NCI-H524 (cell line): ENCODE data around the gene MAP3K7CL.

Source experiments
- DNase-seq, 2 experiments: peaks; one replicate each; lab custom pipeline; 2025; lab: John Stamatoyannopoulos, UW

Gene MAP3K7CL, protein sequence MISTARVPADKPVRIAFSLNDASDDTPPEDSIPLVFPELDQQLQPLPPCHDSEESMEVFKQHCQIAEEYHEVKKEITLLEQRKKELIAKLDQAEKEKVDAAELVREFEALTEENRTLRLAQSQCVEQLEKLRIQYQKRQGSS

DNA sequence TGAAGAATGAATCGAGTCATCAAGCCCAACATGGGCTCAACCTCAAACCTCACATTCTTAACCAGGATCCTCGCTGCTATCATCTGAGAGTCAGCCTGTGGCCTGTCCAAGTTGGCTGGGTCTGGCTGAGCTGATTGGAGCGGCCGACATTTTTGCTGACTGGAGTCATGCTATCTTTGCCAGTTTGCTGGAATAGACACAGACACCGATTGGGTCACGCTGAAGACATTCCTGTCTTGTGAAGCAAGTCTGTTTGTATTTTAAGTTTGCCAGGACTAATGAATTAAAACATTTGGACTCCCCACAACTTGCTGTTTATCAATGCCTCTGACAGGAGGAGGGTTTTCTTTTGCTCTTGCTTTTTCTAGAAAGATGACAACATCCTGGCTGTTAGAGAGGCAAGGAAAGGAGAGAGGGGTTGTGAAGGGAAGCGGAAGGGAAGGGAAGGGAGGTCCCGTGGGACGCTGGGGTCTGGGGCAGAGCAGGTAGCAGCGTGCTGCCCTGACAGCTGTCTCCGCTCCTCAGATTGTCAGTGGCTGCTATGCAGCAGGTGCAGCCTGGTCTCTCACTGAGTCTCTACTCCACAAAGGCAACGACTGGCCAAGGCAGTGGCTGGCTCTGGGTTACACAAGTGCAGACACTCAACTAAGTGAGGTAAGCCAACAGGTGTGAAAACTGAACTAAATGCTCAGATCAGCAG, at the start of gene MAP3K7CL:
TSS of gene MAP3K7CL (plus strand) at position 375 of the 700 bp plus-strand sequence. CDS start 2,701 bp downstream, outside the sequence.
- DNase-seq, result no peak

DNA sequence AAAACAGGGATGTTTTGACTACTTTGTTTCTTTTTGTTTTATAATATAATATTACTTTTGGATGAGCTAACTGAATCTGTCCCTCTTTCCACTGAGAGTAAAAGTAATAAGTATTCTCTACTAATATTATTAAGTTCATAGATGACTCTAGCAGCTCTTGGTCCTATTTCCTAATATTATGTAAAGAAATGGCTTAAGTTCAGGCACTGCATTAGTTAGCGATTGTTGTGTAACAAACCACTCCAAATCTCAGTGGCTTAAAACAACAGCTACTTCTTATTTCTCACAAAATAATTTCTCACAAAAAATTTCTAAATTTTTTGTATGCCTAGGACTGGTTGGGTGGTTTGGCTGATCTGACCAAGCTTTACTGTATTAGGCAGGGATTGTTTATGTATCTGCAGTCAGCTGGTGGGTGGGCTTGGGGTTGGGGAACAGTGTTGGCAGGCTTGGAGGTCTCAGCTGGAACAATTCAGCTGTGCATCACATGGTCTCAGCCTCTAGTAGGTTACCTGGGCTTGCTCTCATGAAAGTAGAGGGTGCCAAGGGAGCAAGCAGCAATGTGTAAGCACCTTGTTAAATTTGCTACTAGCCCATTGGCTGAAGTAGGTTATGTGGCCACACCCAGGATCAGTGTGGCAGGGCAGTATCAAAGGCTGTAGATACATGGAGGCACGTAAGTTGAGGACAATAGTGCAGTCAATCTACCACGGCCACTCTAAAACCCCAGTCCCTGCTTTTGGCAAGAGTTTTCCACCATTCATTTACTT, 48.2 kb upstream of the MAP3K7CL start:
- no peak for DNase-seq

DNA sequence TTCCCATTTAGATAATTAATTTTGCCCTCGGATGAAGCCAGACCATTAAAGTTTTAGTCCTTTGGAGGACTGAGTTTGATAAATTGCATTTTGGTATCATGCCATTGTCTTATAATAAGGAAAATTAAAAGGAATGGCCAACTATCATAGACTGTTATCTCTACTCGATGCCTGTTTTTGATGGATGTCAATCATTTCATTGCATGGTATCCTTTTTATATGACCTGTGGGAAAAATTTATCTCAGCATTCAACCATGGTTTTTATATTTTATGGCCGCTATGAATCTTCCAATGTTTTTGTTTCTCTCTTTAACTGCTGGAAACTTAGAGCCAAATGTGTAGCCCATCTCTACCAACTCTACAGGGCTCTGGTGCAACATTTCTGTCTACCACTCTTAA, 47.1 kb upstream of the MAP3K7CL start:
- no peak for DNase-seq

DNA sequence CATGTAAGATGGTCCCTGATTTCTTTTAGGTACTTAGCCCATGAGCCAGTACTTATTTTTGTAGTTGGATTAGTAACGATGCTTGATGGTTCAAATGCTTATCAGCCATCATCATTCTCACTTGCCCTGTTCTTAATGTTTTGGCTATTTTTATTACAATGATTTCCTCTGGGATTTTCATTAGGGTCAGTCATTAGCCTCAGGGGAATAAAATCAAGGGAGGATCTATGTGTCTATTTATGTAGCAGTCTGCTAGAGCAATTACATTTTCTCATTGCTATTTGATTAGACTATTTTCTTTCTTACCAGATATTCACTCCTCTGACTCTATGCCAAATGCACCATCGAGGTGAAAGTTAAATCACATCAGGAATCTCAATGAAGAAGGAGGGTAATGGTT, 46.1 kb upstream of the MAP3K7CL start:
- no peak for DNase-seq

DNA sequence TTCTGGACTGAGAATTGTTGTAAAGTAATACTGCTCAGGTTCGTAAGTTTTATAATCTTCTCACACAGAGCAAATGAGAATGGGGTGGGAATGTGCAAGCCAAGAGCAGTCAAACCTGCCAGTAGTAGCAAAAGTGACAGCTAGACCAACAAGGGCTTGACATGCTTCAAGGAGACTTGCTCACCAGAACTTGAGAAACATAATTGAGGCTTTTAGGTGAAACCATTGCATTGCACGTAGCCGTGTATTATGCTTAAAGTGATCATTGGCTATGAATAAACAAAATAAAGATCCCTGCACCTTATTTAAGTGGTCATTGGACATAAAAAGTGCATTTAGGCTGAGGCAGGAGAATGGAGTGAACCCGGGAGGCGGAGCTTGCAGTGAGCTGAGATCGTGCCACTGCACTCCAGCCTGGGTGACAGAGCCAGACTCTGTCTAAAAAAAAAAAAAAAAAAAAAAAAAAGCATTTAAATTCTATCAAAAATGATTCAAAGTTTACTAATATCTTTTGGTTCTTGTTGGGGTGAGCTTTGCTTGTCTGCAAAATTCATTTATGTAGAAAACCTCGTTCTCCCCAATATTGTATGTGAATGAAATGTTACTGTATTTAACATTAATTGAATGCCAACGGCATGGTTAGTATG, 45.2 kb upstream of the MAP3K7CL start:
- no peak for DNase-seq

DNA sequence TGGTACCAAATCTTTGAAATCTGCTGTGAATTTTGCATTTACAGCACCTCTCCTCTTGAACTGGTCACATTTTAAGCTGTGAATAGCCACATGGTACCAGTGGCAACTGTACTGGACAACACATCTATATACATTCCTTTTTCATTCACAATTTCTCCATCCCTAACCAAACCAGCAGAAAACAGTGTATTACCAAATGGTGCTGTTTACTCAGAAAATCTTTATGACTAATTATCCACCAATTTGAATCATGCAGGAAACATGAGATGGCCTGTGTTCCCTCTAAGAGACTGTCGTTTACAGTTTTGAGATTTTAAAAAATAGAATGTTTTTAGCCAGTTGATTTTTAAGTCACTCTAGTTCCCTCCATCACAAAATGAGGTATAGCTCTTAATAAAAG, 39.4 kb upstream of the MAP3K7CL start:
- no peak for DNase-seq

DNA sequence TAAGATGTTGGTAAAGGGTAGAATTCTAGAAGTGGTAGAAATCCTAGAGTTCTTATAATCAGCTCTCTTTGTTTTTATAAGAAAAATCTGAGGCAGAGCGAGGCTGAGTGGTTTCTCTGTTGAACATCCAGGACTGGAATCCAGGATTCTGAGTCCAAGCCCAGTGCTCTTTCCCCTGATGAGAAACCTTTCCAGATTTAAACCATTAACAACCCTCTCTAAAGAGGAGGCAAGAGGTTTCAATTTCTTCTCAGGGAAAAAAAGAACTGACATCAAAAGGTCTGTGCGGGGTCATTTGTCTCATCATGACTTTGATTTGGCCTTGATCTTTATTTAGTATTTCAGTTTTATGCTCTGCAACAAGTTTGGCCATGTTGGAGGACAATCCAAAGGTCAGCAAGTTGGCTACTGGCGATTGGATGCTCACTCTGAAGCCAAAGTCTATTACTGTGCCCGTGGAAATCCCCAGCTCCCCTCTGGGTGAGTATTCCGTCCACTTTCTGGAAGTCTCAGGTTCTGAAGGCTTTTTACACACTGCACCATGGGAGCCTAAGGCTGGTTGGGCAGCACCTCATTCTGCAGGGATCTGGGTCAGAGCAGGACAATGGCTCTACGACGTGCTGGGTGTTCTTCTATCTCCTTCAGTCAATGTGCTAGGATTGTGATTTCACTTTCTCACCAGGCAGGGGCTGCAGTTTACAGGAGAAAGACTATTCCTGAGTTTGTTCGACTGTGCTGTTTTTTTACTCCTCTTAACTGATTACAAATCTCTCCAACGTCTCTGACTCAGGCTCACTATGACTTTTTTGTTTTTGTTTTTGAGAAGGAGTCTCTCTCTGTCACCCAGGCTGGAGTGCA, 38.1 kb upstream of the MAP3K7CL start:
- no peak for DNase-seq

DNA sequence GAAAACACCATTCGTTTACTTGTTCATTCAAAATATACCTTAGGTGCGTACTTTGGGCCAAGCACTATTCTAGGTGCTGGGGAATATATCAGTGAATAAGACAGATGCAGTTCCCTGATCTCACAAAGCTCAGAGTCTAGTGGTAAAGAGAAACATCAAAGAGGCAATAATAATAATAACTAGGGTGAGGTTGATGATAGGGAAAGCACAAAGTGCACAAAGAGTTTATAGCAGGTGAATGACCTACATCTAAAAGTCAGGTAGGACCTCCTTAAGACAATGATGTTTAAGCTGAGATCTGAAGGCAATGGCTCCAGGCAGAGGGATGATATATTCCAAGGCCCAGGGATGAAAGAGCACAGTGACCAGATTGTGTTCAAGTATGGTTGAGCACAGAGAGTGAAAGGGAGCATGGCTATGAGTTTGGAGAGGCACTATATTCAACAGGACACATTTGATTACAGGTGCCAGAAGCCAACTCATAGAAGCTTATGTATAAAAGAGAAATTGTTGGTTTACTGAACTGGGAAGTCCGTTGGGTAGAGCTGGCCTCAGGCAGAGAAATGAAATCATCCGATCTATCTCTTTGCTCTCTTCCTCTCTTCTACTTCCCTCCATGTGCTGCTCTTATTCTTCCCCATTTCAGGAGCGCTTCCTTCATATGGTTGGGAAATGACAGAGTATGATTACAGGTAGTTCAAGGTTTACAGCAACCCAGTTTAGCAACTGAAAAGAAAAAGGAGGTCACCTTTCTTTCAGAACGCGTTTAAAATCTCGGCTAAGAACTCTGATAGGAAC, 34.0 kb upstream of the MAP3K7CL start:
- no peak for DNase-seq

DNA sequence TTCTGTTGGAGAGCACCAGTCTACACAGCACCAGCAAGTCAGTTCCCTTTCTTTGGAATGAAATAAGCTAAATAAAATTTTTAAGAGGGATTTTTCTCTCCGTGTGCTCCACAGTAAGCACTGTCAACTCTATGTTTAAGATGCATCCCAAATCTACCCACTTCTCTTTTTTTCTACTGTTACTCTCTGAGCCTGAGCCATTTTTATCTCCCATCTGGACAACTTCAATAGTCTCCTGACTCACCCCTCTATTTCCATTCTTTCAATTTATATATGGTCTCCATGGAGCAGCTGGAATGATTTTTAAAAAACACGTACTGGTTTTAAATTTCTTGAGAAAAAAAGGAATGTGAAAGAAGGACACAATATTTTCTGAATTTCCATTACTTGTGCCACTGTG, 32.3 kb upstream of the MAP3K7CL start:
- DNase-seq, result no peak

DNA sequence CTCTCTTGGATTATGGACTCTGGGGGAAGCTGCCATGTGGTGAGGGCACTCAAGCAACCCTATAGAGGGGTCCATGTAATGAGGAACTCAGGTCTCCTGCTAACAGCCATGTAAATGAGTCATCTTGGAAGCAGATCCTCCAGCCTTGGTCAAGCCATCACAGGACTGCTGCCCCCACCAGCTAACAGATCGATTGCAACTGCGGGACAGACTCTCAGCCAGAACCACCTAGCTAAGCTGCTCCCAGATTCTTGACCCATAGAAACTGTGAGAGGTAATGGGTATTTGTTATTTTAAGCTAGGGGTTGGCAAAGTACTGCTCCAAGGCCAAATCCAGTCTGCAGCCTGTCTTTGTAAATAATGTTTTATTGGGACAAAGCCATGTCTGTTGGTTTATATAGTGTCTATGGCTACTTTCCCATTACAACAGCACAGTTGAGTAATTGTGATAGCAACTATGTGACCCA, 27.6 kb upstream of the MAP3K7CL start:
- DNase-seq, result no peak

DNA sequence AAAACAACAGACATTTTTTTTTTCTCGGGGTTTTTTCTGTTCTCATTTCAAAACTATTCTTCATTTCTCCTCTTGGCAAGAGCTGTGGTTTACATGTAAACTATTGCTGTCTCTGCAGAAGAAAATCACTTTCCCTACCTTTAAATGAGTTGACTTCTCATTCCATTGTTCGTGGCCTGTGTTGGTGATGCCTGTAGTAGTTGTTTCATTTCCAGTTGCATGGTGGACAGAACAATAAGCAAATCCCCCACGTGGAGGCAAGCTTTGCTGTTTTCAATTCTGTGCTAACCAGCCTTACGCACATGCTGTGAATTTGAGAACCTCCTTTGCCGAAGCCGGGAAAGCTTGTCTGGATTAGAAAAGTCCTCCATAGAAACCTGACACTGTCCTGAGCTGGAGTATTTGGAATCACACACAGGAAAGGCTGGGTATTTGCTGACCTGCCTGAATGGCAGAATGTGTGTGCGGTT, 26.2 kb upstream of the MAP3K7CL start:
- peak in 1 of 2 experiments; percentile 34 for DNase-seq

DNA sequence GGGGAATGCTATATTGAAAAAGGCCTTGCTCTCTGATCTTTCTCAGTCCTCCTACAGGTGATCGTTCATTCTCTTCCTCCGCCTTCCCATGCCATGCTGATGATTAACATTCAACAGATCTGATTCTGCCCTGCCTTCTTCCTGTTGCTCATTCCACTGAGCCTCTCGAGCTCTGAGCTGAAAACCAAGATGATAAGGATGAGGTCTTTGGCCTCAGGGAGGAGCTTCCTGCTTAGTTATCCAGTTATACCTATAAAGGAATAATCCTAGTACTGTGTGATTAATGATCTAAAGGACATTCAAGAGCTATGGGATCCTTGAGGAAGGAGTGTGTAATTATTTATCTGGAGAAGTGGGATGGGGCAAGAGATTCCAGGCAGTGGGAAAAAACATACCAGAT, 25.2 kb upstream of the MAP3K7CL start:
- DNase-seq, result no peak

DNA sequence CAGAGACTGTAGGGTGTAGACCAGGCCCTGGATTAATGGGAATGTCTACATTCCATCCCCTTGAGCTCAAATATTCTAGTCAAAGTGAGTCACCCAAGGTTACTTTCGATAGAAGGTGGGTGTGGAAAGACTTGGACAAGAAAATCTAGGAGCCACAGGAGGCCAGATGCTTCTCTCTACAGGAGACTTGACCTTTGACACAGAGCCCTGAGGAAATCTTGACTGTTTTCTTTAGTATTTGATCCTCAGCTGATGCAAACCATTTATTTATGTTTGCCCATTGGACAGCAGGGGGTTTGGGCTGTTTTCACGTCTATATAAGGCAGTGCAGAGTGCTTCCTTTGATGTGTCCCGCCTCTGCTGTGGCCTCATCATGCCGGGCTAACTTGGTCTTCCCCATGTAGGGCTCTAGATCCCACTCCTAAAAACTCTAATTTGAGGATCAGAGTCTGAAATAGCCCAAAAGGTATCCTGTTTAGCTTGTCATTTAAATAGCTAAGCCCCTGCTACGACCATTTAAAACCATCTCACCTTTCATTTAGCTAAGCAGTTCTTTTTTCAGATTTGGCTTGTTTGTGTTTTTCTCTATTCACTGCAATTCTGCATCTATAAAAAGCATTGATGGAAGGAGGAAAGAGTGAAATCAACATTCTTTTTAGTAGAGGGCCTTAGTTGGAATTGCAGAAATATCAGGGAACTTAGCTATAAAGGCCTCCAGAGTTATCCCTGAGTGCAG, 15.5 kb upstream of the MAP3K7CL start:
- no peak for DNase-seq

DNA sequence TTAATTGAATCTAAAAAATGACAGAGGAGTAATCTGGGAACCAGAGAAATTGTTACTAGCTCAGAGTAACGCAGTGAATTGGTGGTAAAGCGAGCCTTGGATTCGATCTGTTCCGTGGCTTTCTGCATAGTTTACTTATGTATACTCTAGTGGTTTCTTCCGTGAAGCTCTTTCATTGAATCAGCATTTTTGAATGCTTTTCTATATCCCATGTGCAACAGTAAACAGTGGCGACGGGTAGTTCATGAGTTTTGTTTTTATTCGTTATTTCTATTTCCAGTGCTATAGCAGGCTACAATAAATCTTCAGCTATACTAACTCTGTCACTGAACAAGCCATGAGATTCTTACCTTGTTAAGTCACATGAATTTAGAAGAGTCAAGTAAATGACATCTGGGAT, 14.5 kb upstream of the MAP3K7CL start:
- no peak for DNase-seq

DNA sequence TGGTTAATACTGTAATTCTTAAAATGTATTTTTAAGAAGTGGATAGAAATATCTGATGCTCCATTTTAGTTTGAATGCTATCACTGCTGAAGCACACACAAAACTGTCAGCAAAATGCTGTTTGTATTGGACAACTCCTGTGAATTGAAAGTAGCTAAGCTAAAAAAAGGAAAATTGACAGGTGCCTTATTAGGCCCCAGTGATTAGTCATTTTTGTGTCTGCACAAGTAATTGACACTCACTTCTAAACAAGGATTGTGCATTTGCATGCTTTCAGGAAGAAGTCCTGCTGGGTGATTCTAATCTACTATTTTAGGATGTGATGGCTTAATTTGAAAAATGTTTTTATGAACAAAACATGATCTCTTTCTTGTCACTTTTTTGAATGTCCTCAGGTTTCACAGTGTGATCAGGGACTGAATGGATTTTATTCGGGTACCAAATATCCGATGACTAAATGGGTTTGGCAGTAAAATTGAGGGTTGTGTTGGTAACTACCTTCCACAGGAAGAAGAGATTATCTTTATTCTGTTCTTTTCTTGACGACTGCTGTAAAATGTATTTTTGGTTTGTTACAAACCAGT, 13.0 kb upstream of the MAP3K7CL start:
- DNase-seq, result no peak

DNA sequence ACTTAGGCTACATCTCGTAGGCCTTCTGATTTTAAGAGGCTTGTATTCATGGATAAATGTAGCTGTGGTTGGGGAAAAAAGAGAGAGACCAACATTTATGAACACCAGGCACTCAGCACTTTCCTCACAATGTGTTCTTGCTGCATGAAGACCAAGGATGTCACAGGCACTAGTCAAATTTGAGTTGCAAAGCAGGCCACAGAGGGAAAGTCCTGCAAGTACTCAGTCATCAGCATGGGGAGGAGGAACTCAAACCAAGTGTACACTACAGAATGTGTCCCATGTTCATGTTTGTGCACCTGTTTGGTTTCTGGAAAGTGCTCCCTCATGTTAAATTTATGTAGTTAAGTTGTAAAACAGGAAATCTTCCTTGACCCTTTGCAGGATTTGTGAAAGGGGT, 8.7 kb upstream of the MAP3K7CL start:
- no peak for DNase-seq

DNA sequence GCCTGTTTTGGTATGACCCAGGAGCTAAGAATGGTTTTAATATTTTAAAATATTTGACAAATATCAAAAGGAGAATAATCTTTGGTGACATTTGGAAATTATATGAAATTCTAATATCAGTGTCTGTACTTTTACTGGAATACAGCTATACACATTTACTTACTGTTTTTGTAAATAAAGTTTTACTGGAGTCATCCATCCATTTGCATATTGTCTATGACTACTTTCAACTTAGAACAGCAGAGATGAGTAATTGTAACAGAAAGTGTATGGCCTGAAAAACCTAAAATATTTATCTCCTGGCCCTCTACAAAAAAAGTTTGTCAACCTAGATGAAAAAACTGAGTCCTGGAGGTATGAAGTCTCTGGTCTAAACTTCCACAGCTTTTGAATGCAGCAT, 5.8 kb upstream of the MAP3K7CL start:
- no peak for DNase-seq

DNA sequence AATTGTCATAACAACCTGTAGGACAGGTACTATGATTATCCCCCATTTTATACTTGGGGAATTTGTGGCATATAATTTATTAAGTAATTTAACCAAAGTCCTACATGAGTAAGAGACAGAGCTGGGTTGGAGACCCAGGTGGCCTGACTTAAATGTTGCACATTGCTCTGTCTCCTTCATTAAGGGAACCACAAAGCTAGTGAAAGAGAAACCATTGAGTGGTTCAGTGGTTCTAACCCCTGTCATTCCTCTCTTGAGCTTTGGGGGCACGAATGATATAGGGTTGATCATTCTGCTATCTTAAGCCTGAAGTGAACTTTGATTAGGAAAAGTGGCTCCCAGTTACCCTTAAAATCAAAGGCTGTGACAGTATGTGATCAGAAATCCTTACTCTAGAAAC, 5.3 kb upstream of the MAP3K7CL start:
- no peak for DNase-seq

DNA sequence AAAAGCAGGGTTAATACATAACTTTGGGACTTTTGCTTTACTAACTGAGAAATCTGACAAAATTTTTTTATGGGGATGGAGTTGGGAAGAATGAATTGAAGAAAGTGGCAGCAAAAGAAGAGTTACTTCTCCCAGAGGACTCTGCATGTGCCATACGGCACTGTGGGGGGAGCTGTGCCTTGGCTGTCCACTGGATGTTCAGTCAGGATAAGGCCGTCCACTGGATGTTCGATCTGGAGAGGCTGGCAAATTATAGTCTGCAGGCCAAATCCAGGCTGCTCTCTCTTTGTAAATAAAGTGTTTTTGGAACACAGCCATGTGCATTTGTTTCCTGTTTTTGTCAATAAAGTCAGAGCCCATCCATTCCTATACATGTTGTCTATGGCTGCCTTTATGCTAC, 4.5 kb upstream of the MAP3K7CL start:
- DNase-seq, result no peak

DNA sequence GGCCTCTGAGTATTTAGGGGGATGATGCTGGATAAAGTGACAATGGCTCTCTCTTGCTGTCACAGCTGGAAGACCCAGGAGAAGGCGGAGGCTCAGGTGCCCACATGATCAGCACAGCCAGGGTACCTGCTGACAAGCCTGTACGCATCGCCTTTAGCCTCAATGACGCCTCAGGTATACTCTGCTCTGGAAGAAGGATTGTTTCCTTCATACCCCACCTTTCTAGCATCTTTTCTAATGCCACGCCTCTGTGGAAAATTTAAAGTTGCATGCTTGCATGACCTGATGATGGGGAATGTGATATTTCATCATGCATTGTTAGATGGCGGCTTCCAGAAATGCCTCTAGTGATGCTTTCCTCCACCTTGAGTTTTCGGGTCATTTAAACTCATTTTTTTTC, 2.8 kb downstream of the MAP3K7CL start:
- no peak for DNase-seq
